ENCODE data around the gene NAALADL1. TPM values are rescaled to one million over a fixed set of nuclear protein-coding genes. Genes with fewer than 3 reads are reported as not detected.
"Not testable (repeated sequence)": the region's sequence is repeated elsewhere in the genome, so short reads cannot be mapped to it uniquely, and the experiment has no call there.

The NAALADL1 gene
- total RNA-seq, 1 donor from 2014 or later: 4.3 TPM

DNA sequence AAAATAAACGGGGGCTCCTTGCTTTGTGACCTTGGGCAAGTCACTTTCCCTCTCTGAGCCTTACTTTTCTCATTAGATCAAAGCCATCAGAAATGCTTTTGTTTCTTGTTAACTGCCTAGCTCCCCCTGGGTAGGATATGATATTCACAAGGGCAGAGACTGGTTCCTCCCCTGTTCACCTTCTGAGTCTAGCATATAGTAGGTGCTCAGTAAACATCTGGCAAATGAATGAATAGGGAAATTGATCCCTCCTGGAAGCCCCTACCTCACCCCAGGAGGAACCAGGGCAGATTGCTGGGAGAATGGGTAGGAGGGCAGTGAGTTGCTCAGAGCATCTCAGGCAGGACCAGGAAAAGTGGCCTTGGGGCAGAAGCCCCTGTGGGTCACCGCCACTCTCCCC is 23.9 kb downstream of the NAALADL1 start:
- H3K27ac Mint-ChIP-seq: no peak overlapping the region
- TF ChIP-seq, protein P1, sequence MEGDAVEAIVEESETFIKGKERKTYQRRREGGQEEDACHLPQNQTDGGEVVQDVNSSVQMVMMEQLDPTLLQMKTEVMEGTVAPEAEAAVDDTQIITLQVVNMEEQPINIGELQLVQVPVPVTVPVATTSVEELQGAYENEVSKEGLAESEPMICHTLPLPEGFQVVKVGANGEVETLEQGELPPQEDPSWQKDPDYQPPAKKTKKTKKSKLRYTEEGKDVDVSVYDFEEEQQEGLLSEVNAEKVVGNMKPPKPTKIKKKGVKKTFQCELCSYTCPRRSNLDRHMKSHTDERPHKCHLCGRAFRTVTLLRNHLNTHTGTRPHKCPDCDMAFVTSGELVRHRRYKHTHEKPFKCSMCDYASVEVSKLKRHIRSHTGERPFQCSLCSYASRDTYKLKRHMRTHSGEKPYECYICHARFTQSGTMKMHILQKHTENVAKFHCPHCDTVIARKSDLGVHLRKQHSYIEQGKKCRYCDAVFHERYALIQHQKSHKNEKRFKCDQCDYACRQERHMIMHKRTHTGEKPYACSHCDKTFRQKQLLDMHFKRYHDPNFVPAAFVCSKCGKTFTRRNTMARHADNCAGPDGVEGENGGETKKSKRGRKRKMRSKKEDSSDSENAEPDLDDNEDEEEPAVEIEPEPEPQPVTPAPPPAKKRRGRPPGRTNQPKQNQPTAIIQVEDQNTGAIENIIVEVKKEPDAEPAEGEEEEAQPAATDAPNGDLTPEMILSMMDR (IDR thresholded peaks at IDR 0.05; ENCODE audit: unreplicated experiment): no peak
- H3K9me3 Mint-ChIP-seq (ENCODE audit: low read depth): no peaks in the 10 kb centered on the region
- H3K4me3 Mint-ChIP-seq (ENCODE audit: low read depth): no peak overlapping the region
- H3K27me3 Mint-ChIP-seq: no peaks in the 10 kb centered on the region
- H3K36me3 Mint-ChIP-seq (ENCODE audit: insufficient read depth): peaks cover 4% of the 10 kb centered on the region
- DNase-seq (ENCODE audit: low spot score, unreplicated experiment): no peak
- H3K4me1 Mint-ChIP-seq (ENCODE audit: low read depth): no peaks in the 10 kb centered on the region

DNA sequence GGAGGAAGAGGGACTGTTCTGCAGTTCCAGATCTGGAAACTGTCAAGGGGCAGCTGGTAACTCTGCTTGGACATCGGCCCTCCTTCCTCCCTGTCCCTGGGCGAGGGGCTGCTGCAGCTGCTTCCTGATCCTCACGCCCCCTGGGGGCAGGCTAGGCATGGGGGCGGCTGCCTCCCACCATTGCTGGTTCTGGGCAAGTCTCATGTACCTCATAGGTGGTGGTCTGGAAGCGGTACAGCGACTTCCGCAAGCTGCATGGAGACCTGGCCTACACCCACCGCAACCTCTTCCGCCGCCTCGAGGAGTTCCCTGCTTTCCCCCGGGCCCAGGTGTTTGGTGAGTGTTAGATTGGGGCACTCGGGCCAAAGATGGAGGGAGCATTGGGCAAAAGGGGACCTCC is 26.1 kb downstream of the NAALADL1 start:
- DNase-seq (ENCODE audit: low spot score, unreplicated experiment): no peak
- Mint-ChIP-seq H3K4me1 (ENCODE audit: low read depth) (peaks cover 5% of the 10 kb centered on the region), H3K36me3 (ENCODE audit: insufficient read depth) (no peaks in the 10 kb centered on the region), H3K27ac (no peak overlapping the region), H3K4me3 (ENCODE audit: low read depth) (no peak overlapping the region), H3K27me3 (no peaks in the 10 kb centered on the region), H3K9me3 (ENCODE audit: low read depth) (no peaks in the 10 kb centered on the region)
- TF ChIP-seq, protein P1 (IDR thresholded peaks at IDR 0.05; ENCODE audit: unreplicated experiment): no peak

DNA sequence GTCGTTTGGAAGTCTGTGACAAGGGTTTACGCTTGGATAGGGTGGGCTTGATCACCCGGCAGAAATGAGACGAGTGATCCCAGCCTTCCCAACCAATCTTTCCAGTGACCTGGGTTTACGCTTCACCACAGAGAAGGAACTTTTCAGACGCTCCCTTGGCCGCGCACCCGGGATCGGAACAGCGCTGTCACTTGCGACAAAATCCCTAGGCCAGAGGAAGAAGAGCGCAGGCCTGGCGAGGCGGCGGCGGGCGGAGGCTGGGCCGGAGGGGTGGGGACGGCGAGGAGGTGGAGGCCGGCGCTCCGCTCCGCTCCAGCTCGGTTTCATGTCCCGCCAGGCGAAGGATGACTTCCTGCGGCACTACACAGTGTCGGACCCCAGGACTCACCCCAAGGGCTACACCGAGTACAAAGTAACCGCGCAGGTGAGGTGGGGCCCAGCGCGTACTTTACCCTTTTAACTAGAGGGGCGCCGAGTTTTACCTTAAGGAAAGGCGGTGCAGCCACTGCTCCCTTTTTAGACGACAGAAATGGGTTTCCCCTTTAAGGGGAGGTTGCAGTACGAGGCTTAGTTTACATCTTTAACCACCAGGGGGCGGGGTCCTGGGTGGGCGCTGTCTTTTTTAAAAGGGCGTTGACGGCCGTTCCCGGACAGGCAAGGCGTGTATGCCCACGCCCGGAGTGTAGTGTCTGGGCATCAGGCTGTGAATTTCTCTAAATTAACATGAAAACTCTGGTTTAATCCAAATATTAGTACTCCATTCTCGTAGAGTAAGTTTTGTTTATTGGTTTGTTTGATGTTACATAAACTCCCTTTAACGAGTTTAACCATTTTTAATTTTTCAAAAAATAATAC is 30.9 kb downstream of the NAALADL1 start, which contains the start of gene SNX15:
SNX15 (plus strand) TSS at position 227 of the 855 bp plus-strand sequence; CDS start at position 326, 99 bp downstream.
- peak; percentile 83 for DNase-seq (ENCODE audit: low spot score, unreplicated experiment)
- Mint-ChIP-seq H3K9me3 (ENCODE audit: low read depth) (no peaks in the 10 kb centered on the region), H3K27me3 (no peaks in the 10 kb centered on the region), H3K36me3 (ENCODE audit: insufficient read depth) (no peaks in the 10 kb centered on the region), H3K4me1 (ENCODE audit: low read depth) (peaks cover 16% of the 10 kb centered on the region), H3K4me3 (ENCODE audit: low read depth) (peak within 1 kb of the TSS; percentile 82), H3K27ac (peak within 1 kb of the TSS; percentile 93)
- TF ChIP-seq, protein P1 (IDR thresholded peaks at IDR 0.05; ENCODE audit: unreplicated experiment): peak; percentile 89

DNA sequence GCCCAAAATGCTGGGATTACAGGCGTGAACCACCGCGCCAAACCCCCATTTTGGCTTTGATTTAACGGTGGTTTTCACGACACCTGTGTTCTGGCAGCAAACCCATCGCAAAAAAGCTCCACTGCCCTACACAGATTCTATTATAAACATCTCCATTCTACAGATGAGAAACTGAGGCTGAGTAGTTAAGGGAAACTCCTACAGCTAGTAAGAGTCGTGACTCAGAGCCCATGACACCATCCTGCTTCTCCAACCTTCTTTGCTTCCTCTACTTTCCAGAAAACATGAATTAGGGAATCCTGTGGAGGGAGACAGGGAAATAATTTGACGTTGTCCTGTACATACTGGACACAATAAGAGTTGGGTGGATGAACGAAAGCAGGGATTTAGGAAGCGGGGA is 31.5 kb downstream of the NAALADL1 start:
- Mint-ChIP-seq H3K36me3 (ENCODE audit: insufficient read depth) (no peaks in the 10 kb centered on the region), H3K4me1 (ENCODE audit: low read depth) (peaks cover 16% of the 10 kb centered on the region), H3K4me3 (ENCODE audit: low read depth) (peak overlapping the region; percentile 82), H3K27ac (peak overlapping the region; percentile 93), H3K27me3 (no peaks in the 10 kb centered on the region), H3K9me3 (ENCODE audit: low read depth) (no peaks in the 10 kb centered on the region)
- DNase-seq (ENCODE audit: low spot score, unreplicated experiment): no peak
- TF ChIP-seq, protein P1 (IDR thresholded peaks at IDR 0.05; ENCODE audit: unreplicated experiment): no peak

DNA sequence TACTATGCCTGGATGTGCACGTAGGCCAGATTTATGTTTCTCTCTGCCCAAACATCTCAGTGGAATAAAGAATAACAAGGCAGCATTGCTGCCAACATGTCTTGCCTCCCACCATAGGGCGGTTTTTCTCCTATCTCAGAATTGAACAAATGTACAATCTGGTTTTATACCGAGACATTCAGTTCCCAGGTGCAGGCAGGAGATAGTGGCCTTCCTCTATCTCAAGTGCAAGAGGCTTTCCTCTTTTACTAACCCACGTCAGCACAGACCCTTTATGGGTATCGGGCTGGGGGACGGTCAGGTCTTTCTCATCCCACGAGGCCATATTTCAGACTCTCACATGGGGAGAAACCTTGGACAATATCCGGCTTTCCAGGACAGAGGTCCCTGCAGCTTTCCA is 34.9 kb downstream of the NAALADL1 start:
- H3K36me3 Mint-ChIP-seq (ENCODE audit: insufficient read depth); DNase-seq (ENCODE audit: low spot score, unreplicated experiment); H3K9me3 Mint-ChIP-seq (ENCODE audit: low read depth); H3K4me3 Mint-ChIP-seq (ENCODE audit: low read depth); H3K27me3 Mint-ChIP-seq: not testable (repeated sequence)
- Mint-ChIP-seq H3K27ac (peak overlapping the region; percentile 59), H3K4me1 (ENCODE audit: low read depth) (peaks cover 16% of the 10 kb centered on the region)

GRCh38 chr11:65021509-65021908 is 36.8 kb downstream of the NAALADL1 start:
- TF ChIP-seq, protein P1 (IDR thresholded peaks at IDR 0.05; ENCODE audit: unreplicated experiment): no peak
- peaks cover 7% of the 10 kb centered on the region for H3K4me1 Mint-ChIP-seq (ENCODE audit: low read depth)
- H3K27me3 Mint-ChIP-seq: no peaks in the 10 kb centered on the region
- H3K36me3 Mint-ChIP-seq (ENCODE audit: insufficient read depth): peaks cover 6% of the 10 kb centered on the region
- DNase-seq (ENCODE audit: low spot score, unreplicated experiment): no peak
- no peak overlapping the region for H3K27ac Mint-ChIP-seq
- no peaks in the 10 kb centered on the region for H3K9me3 Mint-ChIP-seq (ENCODE audit: low read depth)
- no peak overlapping the region for H3K4me3 Mint-ChIP-seq (ENCODE audit: low read depth)

Data from progenitor cell of endocrine pancreas (in vitro differentiated cells).